ENCODE data around the gene GIPC2.
"Not testable (repeated sequence)": the region's sequence is repeated elsewhere in the genome, so short reads cannot be mapped to it uniquely, and the experiment has no call there.

Gene GIPC2

DNA sequence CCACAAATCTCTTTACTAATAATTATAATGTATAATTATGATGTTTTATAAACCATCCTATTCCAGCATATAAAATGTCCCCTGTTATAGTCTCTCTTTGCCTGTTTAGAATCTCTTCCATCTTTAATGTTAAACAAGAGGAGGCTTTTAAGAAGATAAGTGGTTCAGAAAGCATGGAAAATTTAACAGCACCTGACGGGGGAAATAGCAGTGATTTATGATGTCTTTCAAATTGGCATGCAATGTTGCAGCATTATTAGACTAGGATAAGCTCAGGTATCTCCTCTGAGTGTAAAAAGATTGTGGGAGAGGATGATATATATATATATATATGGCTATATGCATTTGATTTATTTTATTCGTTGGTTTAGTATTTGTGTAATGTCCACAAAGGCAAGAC lies 24.4 kb downstream of the GIPC2 start:
- DNase-seq: no peak

DNA sequence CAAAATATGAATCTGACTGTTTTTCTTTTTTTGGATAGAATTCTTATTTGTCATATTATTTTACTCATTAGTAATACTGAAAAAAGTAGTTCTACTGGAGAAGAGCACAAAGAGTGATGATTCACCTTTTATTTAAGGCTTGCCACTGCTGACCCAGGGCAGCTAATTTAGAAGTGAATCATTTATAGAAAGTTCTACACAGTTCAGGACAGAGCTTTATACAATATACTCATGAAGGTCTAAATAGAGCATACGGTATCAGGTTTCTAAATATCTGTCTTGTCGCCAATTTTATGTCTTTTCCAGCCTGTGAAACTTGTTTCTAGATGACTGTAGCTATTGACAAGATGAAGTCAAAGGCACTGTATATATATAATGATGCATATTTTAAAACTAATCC lies 25.0 kb downstream of the GIPC2 start:
- DNase-seq: no peak

DNA sequence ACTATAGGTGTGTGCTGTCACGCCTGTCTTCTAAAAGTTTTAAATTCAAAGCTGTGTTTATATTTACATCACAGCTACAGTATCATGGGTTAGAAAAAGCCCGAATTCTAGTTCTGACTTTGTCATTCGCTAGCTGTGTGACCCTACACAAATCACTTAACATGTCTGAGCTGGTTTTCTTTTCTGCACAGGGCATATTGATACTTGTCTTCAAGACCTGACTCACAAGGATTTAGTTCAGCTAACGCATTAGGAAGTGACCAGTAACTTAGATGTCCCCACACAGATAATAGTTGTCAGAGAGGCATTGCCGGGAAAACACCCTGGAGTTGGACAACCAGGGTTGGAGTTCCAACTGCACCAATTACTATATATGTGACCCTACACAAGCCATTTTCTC lies 25.9 kb downstream of the GIPC2 start:
- DNase-seq: no peak

DNA sequence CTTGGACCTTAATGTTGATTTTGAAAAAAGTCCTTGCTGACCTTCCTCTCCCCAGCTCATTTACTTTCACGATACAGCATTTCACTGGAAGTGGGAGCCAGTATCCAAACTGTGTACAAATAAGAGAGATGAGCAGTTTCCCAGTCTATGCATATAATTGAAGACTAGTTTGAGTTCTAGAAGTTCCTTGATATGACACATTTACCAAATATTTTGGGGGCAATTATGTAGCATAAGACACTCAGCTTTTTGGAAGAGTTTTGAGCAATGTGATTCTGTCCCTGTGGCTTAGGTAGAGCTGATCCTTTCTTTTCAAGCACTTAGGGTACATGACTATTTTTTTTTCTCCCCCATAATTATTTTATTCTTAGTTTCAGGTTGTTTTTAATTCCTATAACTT lies 26.4 kb downstream of the GIPC2 start:
- no peak for DNase-seq

DNA sequence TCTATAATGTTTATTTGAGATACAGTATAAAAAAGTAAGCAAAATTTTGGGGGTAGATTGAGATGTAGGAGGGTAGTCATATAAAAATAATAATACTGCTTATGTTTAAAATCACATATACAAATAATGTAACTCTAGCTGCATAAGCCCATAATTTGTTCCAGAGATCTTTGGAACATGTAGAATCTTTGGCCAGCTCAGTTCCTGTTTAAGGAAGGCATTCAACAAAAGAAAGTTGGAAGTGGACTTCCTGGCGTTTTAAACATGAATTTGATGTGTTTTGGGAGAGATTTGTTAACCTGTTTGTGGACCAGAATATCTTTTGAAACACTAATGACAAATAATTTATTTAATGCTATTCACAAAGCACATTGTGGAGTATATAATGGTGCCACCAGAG lies 27.7 kb downstream of the GIPC2 start:
- no peak for DNase-seq

DNA sequence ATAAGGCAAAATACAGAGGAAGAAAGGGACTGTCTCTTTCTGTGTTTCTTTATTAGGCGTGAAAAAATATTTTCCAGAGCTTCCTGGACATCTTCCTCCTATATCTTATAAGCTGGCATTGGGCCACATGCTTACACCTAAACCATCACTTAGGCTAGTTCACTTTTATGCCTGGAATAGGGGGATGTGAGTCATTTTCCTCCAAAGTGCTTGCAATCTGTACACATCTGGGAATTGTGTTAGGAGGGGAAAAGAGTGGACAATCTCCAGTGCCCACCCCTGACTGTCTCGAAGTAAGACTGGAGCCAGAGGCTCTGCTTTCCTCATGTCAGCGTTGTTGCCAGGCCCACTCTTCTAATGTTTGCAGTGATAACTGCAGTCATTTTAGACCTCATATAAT lies 29.9 kb downstream of the GIPC2 start:
- DNase-seq: no peak

DNA sequence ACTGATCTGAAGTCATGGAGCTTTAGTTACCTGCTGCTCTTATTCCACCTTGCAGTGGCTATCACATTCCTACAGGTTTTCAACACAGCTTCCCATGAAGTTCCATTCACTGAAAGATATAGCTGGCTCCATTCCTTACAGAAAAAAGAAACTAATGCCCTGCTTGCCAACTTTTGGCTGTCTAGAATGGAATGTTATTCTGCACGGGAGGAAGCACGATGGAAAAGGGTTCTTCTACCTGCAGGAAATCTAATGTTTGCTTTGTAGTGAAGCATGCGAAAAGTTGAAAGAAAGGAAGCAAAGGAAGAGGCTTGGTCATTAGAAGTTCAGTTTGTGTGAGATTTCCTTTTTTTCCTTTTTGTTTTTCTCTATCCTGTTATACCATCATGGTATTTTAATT lies 32.6 kb downstream of the GIPC2 start:
- DNase-seq: no peak

DNA sequence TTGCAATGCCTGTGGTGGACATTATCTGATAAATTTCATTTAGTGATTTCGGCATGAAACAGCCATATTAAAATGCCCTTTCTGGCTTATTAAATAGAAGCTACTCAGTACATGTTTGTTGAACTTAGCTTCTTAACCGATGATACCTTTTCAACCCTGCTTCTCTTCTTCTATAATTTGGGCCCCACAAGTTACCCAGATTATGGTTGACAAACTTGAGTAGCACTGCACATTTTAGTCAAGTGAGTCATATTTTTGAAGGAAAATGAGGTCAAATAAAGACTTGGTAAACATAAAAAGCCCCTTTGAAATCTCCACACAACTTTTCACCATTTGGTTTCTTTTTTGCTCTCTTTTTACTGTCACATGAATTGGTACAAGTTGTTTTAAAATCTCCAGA lies 33.8 kb downstream of the GIPC2 start:
- DNase-seq: no peak

DNA sequence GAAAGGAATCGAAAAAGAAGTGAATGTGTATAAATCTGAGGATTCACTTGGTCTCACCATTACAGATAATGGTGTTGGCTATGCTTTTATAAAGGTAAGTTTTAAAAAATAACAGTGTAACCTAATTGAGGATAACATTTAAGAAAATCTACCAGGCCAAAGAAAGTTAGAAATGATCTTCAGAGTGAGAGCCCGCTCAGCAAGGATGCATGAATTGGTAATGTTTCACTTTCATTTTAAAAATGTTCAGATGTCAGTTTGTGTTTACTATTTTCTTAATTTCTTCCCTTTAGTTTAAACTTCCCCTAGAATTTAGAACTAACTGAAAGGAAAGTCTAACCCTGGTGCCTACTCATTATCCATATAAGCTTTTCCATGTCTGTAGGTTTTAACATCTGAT lies 35.0 kb downstream of the GIPC2 start:
- DNase-seq: no peak

DNA sequence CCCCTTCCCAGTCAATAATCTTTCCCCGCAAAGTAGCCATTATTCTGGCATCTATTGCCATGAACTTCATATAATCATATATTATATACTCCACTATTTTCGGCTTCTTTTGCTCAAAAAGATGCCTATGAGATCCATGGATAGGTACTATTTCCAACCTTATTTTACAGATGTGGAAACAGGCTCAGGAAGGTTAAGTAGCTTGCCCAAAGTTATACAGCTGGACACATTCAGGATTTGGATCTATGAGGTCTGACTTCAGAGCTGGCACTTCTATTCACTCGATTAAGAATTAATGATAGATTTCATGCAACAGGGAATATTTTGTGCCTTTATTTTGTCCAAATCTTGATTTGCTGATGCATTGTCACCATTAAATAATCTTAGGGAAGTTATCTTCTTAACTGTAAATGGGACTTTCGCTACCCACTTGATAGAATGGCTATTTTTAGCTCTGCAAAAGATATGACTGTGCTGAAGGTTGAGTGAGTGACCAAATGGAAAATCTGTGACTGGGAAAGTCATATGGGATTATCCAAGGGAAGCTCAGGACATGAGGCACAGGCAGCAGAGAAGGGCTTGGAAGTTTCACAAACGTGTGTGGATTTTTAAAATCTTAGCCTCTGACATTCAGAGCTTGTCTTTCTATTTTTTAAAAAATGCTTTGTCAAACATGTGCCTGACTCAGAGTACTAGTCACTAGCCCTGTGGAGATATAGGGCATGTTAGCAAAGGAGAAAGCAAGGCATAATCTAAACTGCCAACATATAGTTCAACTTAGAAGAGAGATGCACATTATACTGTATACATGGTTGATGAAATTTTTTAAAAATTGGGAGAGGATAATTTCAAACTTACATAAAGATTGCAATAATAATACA lies 36.5 kb downstream of the GIPC2 start:
- DNase-seq: no peak

DNA sequence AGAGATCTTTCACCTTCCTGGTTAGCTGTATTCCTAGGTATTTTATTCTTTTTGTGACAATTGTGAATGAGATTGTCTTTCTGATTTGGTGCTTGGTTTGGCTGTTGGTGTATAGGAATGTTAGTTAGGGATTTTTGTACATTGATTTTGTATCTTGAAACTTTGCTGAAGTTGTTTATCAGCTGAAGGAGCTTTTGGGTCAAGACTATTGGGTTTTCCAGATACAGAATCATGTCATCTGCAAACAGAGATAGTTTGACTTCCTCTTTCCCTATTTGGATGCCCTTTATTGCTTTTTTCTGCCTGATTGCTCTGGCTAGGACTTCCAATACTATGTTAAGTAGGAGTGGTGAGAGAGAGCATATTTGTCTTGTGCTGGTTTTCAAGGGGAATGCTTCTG lies 38.9 kb downstream of the GIPC2 start:
- not testable (repeated sequence) for DNase-seq

DNA sequence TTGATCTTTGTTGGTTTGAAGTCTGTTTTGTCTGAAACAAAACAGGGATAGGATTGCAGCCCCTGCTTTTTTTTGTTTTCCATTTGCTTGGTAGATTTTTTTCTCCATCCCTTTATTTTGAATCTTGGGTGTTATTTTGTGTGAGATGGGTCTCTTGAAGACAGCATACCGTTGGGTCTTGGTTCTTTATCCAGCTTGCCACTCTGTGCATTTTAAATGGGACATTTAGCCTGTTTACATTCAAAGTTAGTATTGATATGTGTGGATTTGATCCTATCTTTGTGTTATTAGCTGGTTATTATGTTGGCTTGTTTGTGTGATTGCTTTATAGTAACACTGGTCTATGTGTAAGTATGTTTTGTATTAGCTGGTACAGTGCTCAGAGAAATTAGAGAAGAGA lies 40.9 kb downstream of the GIPC2 start:
- DNase-seq: no peak

DNA sequence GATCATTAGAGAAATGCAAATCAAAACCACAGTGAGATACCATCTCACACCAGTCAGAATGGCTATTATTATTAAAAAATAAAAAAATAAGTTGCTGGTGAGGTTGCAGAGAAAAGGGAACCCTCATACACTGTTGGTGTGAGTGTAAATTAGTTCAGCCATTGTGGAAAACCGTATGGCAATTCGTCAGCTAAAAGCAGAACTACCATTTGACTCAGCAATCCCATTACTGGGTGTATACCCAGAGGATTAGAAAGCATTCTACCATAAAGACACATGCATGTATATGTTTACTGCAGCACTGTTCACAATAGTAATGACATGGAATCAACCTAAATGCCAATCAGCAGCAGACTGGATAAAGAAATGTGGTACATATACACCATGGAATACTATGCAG lies 42.2 kb downstream of the GIPC2 start:
- DNase-seq: no peak

DNA sequence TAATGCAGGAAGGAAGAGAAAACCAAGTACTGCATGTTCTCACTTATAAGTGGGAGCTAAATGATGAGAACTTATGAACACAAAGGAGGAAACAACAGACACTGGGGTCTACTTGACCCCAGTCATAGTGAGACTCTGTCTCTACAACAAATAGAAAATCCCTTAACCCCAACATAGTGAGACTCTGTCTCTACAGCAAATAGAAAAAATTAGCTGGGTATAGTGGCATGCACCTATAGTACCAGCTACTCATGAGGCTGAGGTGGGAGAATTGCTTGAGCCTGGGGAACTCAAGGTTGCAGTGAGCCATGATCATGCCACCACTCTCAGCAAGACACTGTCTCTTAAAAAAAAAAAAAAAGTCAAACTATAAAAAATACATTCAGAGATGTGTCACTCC lies 42.7 kb downstream of the GIPC2 start:
- no peak for DNase-seq

DNA sequence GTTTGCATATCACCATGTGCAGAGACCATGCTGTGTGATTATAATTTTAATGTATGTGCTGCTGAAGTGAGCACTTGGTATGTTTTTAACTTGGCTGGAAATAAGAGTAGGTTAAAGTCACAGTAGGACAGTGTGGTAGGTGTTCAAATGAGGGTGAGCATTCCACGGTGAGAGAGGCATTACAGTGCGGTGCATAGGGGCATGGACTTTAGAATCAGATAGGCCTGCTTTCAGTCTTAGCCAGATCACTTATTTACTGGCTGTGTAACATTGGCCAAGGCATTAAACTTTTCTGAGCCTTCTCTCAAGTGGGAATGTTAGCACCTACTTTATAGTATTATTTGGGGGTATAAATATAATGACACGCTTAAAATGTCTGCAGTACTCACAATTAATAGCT lies 43.2 kb downstream of the GIPC2 start:
- DNase-seq: no peak

DNA sequence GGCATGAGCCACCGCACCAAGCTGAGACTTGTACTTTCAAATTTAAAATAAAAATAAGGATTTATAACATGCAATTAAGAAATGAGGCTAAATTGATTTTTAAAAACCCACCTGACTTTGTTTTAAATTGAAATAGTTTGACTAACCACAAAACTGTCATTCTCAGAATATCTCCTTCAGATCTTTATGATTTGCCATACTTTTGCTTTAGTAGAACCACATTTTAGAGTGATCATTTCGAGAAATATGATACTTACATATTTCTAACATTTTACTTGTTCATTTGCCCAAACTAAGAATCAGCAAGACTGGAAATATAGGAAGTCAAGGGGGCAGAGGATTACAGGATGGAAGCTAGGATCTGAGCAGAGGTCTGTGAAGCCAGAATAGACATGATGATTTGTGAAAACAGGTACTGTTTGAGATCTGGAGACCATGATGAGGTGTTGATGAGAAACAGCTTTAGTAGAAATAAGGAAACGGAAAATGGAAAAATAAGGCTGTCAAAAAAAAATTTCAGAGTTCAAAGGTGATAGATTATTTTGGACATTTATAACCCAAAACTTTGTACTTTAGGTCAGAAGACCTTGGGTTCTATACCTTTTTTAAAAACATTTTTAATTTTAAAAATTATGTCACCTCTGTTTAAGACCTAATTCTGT lies 44.8 kb downstream of the GIPC2 start:
- DNase-seq: no peak

DNA sequence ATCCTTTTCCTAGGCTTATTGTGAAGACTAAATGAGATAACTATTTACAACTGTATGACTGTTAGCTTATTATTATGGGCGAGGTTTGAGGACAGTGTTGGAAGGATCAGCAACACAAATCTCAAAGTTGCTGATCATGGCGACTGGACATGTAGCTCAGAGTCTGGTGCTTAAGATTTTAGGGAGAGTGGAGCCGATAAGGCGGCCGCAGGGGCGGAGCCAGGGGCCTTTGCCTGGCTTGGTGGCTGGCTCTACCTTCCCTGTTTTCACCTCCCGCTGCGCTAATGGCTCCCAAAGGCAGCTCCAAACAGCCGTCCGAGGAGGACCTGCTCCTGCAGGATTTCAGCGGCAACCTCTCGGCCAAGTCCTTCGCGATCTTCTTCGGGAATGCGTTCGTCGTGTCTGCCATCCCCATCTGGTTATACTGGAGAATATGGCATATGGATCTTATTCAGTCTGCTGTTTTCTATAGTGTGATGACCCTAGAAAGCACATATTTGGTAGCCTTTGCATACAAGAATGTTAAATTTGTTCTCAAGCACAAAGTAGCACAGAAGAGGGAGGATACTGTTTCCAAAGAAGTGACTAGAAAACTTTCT lies 45.5 kb downstream of the GIPC2 start:
- no peak for DNase-seq

DNA sequence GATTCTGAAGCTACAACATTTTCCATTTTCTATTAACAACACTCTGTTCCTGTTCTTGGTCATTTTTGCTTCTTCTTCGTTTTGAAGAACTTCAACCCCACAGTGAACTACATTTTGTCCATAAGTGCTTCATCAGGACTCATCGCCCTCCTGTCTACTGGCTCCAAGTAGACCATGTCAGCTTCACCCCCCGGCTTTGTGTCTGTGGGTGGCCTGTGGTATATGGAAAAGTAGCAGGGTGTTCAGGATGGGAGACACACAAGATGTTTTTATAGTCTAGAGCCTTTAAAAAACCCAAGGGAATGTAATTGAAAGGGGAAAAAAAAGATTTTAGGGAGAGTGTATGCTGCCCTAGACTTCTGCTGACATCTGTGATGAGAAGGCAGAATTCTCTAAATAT lies 46.1 kb downstream of the GIPC2 start:
- no peak for DNase-seq

DNA sequence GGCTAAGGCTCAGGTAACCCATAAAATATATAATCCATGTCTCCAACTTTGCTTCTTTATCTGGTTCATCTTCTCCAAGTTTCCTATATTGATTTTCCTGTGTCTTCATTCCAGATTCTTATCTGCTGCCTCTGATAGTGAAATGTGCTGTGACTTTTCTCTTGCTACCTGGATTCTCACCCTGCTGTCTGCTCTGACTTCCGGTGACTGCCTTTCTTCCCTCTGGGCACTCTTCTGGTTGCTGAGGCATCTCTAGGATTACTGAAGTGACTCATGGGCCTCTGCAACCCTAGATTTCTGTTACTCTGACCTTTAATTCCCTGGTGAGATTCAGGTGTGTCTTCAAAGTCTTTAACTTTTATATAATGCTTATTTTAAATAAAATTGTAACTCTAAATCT lies 46.9 kb downstream of the GIPC2 start:
- DNase-seq: no peak

DNA sequence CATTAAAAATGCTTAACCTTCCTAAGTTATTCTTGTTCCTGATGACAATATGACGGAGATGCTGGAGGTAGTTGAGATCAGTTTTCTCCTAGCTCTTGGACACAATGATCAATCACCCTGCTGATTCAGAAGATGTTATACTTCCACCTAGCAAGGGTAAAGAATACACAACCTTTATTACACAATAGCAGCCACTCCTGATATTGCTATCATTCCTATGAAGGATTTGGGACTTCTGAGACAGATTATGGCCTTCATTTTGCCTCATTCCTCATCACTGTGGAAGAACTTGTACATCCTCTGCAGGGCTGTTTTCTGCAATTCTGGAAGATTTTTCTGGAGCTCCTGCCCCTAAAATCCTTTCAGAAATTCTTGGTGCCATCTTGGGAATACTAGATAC lies 47.8 kb downstream of the GIPC2 start:
- DNase-seq: no peak

DNA sequence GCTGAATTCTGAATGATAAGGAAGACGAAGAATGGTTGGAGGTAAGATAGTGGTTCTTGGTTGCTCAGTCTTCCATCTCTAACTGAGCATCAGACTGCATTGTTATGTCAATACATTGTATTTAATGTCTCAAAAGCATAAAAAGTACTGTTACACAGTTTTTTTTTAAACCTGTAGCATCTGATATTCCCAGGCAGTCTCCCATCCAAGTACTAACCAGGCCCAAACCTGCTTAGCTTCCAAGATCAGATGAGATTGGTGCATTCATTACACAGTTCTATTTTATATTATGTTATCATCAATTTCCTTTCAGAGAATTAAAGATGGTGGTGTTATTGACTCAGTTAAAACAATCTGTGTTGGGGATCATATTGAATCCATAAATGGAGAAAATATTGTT lies 48.9 kb downstream of the GIPC2 start:
- DNase-seq: no peak

DNA sequence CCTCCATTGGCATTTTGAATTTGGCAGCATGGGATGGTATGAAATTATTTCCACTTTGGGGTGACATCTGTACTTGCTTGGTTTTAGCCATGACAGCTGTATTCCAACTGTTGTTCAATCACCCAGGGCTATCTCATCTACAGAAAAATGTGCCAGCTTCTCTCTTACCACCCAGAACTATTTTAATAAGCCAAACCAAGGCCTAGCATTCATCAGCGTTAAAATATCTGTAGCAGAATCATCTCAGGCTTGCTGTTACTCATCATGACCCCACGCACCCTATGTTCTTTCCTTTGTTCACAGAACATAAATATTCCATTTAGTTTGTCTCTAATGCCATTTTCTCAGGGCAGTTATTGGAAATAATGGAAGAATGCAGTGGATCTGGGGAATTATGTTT lies 49.8 kb downstream of the GIPC2 start:
- DNase-seq: no peak

DNA sequence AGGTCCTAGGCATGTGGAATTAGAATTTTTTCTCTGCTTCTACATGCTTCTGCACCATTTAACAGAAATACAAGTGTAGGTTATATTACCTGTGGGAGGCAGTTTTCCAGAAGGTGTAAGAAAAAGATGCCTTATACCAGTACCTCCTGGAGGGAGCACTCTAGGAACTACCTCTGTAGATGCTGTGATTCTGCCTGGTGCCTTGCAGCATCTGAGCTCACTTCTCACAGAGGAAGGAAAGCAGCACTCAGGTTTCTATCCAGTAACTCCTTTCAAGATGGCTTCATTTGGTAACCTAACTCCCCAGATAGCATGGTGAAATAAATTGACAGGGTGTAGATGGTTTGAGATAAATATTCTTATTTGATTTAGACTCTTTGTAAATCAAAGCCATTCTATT lies 50.3 kb downstream of the GIPC2 start:
- no peak for DNase-seq

DNA sequence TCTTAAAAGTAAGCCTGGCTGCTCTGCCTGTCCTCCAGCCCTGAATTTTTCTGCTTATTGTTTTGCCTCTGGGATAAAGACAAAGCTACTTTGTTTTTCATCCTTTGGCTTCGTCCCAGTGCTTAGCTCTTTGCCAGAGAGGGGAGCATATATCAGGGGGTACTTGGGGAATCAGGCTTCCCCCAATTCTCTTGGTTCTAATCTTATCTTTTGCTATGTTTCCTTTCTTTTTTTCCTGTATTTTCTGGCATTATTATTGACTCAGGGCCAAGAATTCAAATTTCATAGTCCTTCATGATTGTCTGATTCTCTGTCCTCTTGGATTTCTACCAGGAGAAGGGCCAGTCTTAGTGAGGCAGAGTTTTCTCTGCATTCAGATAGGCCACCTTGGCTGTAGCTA lies 51.2 kb downstream of the GIPC2 start:
- no peak for DNase-seq

Measured in NCI-H1092 treated with DMSO at 0.1 percent for 48 hours (cell line).